Left hindlimb (tissue), 1 donor: ENCODE results near the gene PAWR.
"Not testable (repeated sequence)": the region's sequence is repeated elsewhere in the genome, so short reads cannot be mapped to it uniquely, and the experiment has no call there.

ENCODE experiments used
- DNase-seq: peaks from one replicate; pipeline ENCODE4 v3.0.0-alpha.2; 2018

Gene PAWR

DNA sequence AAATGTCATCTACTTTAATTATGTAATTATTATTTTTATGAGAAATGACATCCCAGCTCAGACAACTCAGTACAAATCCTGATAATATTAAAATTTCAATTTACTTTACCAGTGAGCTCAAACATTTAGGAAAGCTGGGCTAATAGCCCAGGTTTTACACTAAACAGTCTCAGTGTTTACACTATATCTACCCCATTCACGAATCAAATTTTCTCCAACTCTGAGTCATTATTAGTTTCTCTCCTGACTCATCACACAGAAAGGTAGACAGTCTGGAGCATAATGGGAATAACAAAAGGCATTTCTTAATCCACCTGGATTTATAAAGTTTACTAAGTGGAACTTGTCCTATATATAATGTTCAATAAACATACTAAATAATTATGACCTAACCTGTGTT, 5.7 kb downstream of the PAWR start:
- DNase-seq = no peak

DNA sequence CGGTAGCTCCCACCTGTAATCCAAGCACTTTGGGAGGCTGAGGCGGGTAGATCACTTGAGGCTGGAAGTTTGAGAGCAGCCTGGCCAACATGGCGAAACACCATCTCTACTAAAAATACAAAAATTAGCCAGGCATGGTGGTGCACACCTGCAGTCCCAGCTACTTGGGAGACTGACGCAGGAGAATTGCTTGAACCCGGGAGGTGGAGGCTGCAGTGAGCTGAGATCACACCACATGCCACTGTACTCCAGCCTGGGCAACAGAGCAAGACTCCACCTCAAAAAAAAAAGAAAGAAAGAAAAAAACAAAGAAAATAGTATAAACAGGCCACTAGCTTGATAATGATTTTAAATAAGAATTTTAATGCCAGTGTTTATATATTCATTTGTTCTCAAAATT, 6.4 kb downstream of the PAWR start:
- DNase-seq = not testable (repeated sequence)

DNA sequence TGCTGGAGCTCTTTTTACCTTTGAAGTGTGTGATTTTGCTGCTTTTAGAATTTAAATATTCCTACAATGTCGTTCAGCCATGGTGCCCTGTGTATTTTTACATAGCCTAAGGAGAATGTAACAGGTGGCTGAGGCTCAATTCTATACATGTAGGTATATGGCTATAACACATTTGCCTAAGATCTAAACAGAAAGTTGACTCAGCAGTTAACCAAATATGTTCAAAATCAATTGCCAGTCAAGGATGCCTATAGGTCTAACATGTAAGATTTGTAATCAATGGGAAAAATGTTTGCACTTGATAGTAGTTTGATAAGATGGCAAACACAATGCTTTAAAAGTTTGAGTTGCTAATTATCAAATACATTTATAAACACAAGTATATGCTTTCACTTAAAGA, 8.2 kb downstream of the PAWR start:
- DNase-seq = no peak

DNA sequence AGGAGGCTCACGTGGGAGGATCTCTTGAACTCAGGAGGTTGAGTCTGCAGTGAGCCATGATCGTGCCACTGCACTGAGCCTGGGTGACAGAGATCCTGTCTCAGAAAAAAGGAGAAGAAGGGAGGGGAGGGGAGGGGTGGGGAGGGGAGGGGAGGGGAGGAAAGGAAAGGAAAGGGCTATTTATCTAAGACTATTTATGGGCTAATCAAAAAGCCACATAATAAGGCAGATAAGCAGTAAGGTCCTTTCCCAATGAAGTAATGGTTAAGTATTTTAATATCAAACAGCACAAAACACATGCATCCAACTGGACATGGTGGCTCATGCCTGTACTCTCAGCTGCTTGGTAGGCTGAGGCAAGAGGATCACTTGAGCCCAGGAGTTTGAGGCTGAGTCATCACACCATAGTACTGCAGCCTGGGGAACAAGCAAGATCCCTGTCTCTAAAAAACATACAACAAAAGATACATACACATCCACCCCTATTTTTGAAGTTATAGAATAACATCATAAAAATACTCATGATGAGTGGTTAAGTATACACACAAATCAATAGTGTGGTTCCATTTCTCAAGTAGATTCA, 9.7 kb downstream of the PAWR start:
- DNase-seq = no peak

DNA sequence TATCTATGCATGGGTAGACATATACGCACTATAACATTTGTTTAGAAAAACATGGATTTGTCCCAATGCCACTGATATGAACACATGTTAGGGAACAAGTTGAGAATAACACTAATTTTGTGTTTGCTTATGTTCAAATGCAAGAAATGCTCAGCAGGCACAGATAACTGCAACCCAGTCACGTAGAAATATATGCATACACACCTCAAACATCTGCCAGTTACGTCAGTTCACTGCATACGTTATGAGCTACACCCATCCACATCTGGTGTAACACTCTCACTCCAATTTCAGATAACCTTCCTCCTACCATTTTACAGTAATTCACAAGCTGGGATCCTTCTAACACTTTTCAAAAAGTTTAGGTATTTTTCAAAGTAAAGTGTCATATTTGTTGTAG, 10.7 kb downstream of the PAWR start:
- no peak for DNase-seq

DNA sequence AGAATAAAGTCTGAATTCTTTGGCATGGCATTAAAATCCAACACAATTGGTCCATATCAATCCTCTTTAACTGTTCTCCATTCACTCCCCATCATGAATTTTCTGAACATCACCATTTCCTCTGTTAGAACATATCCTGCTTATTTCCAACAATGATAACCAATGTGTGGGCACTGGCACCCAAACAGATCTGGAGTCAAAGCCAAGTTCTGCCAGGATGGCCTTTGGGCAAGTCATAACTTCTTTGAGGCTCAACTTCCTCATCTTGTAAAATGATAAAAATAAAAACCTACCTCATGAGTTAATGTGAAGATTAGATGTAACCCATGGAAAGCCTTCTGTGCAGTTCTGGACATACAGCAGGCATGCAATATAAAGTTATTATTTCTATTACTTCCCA, 12.5 kb downstream of the PAWR start:
- no peak for DNase-seq

DNA sequence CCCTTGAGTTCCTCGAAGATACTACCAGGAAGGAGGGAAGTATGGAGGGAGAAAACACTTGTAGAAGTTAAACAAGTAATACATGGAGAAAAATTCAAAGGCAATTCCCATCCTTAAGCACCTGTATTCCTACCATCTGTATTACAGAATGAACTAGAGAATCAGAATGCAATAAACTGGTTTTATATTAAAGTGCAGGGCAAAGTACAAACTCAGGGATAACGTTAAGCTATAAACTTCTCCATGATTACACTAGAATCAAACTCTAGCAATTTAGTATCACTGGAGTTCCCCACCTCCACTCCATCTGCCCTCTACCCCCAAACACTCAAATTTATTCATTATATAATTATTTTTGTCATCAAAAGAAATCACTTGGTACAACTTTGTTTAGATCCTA, 13.1 kb downstream of the PAWR start:
- DNase-seq = no peak

DNA sequence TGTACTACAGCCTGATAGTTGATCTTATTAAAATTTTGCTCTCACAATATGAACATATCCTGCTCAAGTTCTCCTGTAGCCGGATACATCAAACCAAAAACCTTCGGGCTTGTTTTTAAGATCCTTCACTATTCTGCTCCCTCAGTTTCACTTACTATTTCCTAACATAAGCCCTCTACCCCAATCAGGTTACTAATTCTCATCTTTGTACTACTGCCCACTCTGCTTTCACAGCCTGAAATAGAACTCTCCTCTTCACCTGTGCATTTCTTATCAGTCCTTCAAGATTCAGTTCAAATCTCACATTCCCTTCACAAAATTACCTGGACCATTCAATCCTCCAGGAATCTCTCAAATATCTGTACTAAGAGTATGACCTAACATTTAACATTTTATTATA, 14.2 kb downstream of the PAWR start:
- no peak for DNase-seq

DNA sequence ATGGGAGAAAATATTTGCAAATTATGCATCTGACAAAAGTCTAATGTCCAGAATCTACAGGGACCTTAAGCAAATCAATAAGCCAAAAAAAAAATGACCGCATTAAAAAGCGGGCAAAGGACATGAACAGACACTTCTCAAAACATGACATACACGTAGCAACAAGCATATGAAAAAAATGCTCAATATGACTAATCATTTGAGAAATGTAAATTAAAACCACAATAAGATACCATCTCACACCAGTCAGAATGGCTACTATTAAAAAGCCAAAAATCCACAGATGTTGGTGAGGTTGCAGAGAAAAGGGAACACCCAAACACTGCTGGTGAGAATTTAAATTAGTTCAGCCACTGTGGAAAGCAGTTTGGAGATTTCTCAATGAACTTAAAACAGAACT, 16.1 kb downstream of the PAWR start:
- no peak for DNase-seq

DNA sequence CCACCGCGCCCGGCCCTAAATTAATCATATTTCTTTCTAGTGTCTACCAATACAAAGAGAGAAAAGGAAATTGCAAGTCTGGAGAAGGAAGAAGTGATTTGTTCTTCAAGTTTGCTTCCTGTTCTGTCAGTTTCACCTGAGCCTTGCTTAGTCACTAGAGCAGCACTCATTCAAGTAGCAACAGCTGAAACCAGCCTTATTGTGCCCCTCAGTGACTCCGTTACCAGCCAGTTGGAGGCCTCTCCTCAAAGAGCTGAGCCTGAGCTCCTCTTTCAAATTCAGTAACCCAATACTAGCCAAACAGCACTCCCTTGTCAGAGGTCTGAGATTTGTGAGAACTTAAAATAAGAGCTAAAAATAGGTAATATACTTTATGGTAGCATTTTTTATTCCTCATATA, 17.4 kb downstream of the PAWR start:
- DNase-seq = no peak

DNA sequence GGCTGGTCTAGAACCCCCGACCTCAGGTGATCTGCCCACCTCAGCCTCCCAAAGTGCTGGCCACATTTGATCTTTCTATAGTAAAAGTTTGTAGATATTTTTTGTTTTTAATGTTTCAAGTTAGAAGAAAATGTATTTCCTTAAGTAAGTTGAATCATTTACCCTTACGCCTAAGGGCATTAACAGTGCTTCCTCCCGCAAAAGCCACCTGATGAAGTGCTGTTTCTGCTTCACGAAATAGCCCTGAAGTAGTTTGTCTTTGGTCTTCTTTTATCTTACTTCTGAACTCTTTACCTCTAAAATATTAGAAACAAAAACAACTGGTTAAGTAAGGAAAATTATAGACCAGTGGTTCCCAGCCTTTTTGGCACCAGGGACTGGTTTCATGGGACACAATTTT, 22.7 kb downstream of the PAWR start:
- DNase-seq = no peak

DNA sequence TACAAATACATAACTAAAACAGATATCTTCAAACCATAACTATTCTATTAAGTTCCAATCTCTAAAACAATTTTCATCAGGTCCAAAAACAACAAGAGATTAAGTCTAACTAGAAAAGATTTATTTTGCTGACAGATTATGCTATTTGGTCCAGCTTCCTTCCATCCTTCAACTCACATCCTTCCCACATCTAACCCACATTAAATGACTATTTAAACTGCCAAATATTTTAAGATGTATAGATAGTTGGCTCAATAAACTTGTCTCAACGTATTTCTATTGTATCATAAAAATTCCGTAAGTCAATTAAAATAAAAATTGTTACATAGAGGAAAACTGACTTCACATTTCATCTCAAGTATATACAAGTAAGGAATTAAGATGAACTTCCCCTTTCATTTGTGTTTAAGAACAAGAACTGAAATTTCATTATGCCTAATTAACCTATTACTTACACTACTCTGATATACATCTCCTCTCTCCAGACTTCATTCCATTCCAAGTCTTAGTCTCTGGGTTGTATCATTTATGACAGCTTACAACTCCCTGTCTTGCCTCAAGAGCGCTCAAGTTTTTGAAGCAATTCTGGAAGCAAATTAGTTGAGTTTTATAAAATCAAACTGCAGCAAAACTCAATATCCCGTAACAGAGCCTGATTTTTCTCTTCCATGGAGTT, 25.4 kb downstream of the PAWR start:
- DNase-seq = no peak

DNA sequence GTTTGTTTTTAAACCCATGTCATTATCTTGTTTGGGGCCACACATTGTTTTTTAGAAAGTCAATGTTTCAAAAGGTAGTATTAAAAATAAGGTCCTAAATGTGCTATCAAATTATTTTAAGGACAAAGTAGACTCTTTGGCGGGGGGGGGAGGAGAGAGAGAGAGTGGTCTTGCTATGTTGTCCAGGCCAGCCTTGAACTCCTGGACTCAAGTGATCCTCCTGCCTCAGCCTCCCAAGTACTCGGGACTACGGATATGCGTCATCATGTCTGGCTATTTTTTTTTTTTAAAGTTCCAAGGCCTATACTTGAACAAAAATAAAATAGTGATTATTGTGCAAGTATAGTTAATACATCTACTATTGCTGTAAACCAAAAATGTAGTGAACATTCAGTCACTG, 26.2 kb downstream of the PAWR start:
- no peak for DNase-seq

DNA sequence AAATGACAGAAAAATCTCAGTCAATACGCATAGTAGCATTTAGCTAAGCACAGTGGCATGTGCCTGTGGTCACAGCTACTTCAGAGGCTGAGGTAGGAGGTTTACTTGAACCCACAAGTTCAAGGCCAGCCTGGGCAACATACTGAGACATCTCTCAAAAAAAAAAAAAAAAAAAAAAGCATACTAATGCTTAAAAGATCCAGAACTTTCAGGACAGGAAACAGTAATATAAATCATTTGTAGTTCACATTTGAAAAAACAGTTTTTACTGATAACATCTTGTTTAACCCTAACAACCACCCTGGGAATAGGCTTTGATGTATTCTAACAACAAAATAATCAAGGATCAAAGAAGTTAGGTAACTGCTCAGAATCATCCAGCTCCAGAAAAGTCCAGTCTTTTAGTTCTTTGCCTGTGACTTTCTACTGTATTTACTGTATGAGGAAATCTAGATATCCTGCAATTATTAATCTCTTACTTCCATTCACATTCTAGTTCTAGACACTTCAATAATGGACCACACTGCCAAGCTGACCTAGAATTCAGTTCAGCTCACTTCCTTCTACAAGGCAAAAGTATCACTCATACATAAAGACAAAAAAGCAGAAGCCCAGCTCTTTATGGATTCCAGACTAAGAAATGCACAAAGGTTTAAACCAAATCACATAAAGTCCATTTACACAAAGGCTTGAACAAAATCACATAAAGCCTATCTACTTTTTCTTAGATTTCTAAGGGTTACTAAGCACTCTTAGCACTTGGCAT, 28.5 kb downstream of the PAWR start:
- DNase-seq = no peak

DNA sequence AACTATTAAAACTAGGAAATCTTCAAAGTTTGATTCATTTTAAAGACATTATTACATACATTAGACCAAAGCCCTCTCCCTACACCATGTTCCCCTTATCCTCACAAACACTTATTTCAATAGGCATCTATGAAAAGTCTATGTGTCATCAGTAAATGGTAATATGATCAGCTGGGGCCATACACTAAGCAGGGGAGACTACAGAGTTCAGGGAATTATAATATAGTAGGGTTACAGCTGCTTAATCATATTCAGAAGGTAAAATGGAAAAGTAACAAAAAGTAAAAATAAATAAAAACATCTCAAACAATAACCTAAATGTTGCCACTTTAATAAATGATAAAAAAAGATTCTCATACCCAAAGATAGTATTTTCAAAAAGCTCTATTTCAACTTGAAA, 29.1 kb downstream of the PAWR start:
- no peak for DNase-seq

DNA sequence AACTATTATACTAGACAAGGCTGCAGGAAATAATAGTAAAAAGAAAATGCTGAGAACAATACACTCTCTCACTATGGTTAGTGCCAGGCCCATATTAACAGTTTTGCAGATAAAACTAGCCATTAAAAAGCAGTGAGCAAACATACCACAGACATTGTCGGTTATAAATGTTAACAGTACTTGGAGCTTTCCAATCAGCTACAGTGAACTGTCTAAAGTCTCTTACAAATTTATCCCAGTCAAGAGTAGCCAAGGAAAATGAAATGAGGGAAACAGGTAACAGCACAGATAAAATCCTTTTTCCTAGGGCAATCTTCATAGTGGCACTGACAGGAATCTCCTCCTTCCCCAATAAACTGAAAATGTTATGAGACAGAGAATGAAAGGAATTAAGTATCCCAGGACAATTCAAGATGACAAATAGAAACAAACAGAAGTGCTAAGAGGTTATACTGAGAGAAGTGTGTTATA, 30.8 kb downstream of the PAWR start:
- DNase-seq = no peak

DNA sequence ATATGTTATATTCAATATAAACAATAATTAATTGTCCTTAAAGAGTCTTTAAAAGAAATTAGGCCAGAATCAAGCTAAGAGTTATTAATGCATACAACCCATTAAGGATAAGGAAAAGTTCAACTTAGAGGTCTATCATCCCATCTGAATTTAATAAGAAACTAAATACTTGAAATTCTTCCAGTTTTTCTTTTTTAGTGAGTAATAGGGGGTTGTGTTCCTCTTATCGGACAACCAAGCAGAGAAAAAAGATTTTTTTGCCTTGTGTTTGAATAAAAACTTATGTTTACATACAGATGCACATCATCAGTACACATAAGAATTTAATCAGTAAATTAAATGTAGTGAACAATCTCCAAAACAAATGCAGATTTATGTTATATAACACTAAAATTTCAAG, 32.5 kb downstream of the PAWR start:
- DNase-seq = no peak

DNA sequence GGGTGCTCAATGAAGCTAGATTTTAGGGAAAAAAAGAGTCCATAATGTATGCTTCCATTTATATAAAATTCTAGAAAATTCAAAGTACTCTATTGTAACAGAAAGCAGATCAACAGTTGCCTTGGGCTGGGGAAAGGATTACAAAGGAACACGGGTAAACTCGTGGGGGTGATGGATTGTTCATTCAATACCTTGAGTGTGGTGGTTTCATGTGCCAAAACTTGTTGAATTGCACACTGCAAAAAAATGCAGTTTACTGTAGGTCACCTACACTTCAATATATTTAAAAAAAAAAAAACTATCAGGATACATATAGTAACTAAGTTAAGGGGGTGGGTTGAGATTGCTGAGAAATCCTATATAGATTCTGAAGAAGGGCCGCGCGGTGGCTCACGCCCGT, 33.6 kb downstream of the PAWR start:
- no peak for DNase-seq

DNA sequence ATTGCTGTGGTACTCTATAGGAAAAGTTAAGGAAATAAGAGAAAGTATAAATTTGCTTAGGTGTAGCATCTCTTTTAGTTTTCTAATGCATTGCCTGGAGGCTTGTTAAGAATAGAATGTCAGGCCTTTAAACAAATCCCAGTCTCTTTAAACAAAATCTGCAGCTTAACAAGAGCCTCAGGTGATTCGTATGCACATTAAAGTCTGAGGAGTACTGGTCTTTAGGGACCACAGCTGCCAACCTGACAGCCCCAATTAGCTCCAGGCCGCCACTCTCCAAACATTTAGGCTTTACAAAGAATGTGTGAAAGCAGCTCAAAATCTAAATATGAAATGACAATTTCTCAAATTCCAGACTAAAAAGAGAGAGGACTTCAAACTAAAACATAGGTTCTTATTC, 35.7 kb downstream of the PAWR start:
- no peak for DNase-seq

DNA sequence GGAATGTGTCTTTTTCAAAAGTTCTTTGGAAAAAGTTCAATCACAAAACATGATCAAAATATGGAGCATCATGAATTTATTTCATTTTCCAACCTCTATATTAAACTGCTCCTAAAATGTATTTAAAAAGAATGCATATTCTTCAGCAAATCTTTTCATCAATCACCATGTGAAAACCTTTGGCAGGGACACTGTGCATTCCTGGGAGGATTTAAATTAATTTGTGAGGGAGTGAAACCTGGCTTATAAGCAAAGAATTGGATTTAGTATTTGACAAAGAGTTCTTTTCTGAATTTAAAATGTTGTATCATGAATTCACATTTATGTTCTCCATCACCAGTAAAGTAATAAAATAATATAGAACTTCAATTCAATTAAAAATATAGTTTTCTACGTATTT, 38.2 kb downstream of the PAWR start:
- no peak for DNase-seq

DNA sequence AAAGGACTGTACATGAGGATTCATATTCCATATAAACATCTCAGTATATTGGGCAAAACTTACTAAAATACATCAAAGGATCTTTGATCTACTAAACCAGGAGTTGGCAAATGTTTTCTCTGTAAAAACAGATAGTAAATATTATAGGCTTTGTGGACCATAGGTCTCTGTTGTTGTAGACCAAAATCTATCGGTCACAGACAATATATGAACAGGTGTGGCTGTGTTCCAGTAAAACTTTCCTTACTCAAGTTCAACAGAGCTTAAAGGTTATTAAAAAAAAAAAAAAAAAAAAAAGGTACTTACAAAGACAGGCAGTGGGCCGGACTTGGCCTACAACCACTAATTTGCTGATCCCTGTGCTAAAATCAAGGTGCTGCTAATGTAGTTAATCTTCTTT, 40.3 kb downstream of the PAWR start:
- DNase-seq = no peak

DNA sequence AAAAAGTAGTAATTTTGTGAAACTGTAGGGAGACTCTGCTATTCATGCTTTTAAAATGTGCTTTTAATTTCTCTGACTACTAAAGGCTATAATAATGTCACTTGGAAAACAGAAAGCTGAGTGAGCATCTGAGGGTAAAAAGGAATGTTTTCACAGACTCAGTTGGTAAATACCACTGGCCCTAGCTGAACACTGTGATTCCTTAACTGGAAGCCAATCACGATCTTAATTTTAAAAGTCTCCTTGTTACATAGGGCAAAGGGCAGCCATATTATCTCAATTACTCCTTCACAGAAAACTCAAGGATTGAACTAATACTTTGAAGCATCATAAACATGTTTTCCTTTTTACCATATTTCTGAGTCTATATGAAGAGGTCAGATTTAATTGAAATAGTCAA, 41.9 kb downstream of the PAWR start:
- DNase-seq = no peak

DNA sequence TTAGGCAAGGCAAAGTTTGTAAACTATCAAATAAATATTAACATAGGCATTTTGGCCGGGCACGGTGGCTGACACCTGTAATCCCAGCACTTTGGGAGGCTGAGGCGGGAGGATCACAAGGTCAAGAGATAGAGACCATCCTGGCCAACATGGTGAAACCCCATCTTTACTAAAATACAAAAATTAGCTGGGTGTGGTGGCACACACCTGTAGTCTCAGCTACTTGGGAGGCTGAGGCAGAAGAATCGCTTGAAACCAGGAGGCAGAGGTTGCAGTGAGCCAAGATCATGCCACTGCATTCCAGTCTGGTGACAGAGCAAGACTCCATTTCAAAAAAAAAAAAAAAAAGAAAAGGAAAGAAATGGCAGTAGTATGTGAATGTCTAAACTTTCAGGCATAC, 43.9 kb downstream of the PAWR start:
- DNase-seq = not testable (repeated sequence)

DNA sequence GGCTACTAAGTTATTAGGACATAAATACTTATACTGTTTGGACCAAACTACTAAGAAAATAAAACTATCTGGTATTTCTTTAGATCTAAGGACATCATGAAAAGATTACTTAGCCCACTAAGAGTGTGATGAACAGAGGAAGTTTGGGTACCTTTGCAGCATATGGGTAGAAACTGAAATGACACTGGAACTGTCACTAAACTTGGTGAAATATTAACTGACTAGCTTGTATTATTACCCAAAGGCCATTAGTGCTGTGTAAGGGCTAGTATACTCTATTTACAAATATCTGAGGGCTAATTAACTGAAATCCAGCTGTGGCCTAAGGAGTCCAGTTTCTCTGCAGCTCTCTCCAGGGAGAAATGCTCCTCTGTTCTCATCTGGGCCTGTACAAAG, 45.5 kb downstream of the PAWR start:
- DNase-seq = no peak
